PC-3 (cell line): ENCODE measurements around the gene ATG4C.

Experiments used
- CTCF ChIP-seq: fragments of 300-600 bp; sonication (generic); conservative IDR thresholded peaks from 2 replicates; pipeline ENCODE4 v1.5.1; 2017; ENCODE audit warnings: antibody characterized with exemption, low read depth, mild to moderate bottlenecking, low read length
- EZH2 ChIP-seq: fragments of 300-600 bp; sonication (generic); IDR thresholded peaks from one replicate; pipeline ENCODE4 v1.6.1; 2017; ENCODE audit warnings: antibody characterized with exemption, mild to moderate bottlenecking, low read length; ENCODE audit not compliant: unreplicated experiment
- EZH2phosphoT487 ChIP-seq: fragments of 300-600 bp; sonication (generic); IDR thresholded peaks from 2 replicates; pipeline ENCODE4 v1.6.1; 2018; ENCODE audit warnings: mild to moderate bottlenecking, antibody characterized with exemption, low read length, borderline replicate concordance

GRCh38 chr1:62887799-62888507 lies 104.0 kb downstream of the ATG4C start:
- TF ChIP-seq CTCF (no peak), EZH2 (no peak), EZH2phosphoT487 (no peak)
